HL-60 (cell line): ENCODE measurements around the gene TSPO2.

Experiments
- DNase-seq, 2 experiments: peaks; one replicate each; pipeline ENCODE4 v3.0.0-alpha.2; 2010 to 2020; ENCODE audit warnings: low read depth in 1 of 2, low spot score in 1 of 2
- H3K27ac ChIP-seq: fragments of 250-450 bp; sonication (Bioruptor Pico); replicated peaks from 2 replicates; pipeline ENCODE4 v1.5.1; 2020; ENCODE audit warnings: mild to moderate bottlenecking, moderate library complexity
- H3K27me3 ChIP-seq: fragments of 250-450 bp; sonication (Bioruptor Pico); 2 replicates; pipeline ENCODE4 v1.5.1; 2021; ENCODE audit warnings: mild to moderate bottlenecking, moderate library complexity; ENCODE audit not compliant: insufficient read depth, poor library complexity, severe bottlenecking
- H3K4me3 ChIP-seq: replicated peaks from 2 replicates; pipeline ENCODE4 v1.5.1; 2011; ENCODE audit warnings: mild to moderate bottlenecking, control low read depth, low read length; ENCODE audit not compliant: insufficient read depth
- CTCF ChIP-seq: IDR thresholded peaks from one replicate; pipeline ENCODE4 v1.5.1; 2011; ENCODE audit warnings: low read length, control low read depth, inconsistent platforms; ENCODE audit not compliant: insufficient read depth
- GABPA ChIP-seq: IDR thresholded peaks from 2 replicates; pipeline ENCODE4 v1.6.1; 2012; ENCODE audit warnings: low read depth
- POLR2AphosphoS5 ChIP-seq: IDR thresholded peaks from 2 replicates; pipeline ENCODE4 v1.6.1; 2012; ENCODE audit warnings: low read depth
- REST ChIP-seq: IDR thresholded peaks from 2 replicates; pipeline ENCODE4 v1.6.1; 2012; ENCODE audit warnings: low read depth; ENCODE audit not compliant: insufficient replicate concordance
- SPI1 ChIP-seq: IDR thresholded peaks from 2 replicates; pipeline ENCODE4 v1.6.1; 2012; ENCODE audit warnings: low read depth, mild to moderate bottlenecking, borderline replicate concordance

Gene TSPO2

GRCh38 chr6:41022294-41022693 is 20.0 kb upstream of the TSPO2 start:
- no peak for DNase-seq
- TF ChIP-seq SPI1: no peak
- TF ChIP-seq REST: no peak
- TF ChIP-seq GABPA: no peak
- TF ChIP-seq CTCF: no peak
- no peak for TF ChIP-seq POLR2AphosphoS5
- no peaks in the 10 kb centered on the region for H3K27me3 ChIP-seq
- no peak overlapping the region for H3K27ac ChIP-seq
- no peak overlapping the region for H3K4me3 ChIP-seq

GRCh38 chr6:41023114-41023513 is 19.2 kb upstream of the TSPO2 start:
- Histone ChIP-seq H3K27me3 (no peaks in the 10 kb centered on the region), H3K4me3 (no peak overlapping the region), H3K27ac (no peak overlapping the region)
- no peak for DNase-seq
- no peak for TF ChIP-seq POLR2AphosphoS5
- no peak for TF ChIP-seq GABPA
- TF ChIP-seq CTCF: no peak
- TF ChIP-seq SPI1: no peak
- no peak for TF ChIP-seq REST

- Histone ChIP-seq H3K27me3 (no peaks in the 10 kb centered on the region), H3K4me3 (no peak overlapping the region), H3K27ac (no peak overlapping the region)
- no peak for DNase-seq
- TF ChIP-seq SPI1 (no peak), GABPA (no peak), CTCF (no peak), POLR2AphosphoS5 (no peak), REST (no peak)
Measured at GRCh38 chr6:41025966-41026530, 16.2 kb upstream of the TSPO2 start.
